IMR-90 (cell line): ENCODE measurements around the gene AUTS2. TPM values are rescaled to one million over a fixed set of nuclear protein-coding genes. Genes with fewer than 3 reads are reported as not detected.
A peak's percentile ranks its signal among the peaks of the same experiment; 100 is the strongest.

Experiments used
- ATAC-seq: fragments of 200-7000 bp; cut with Tn5 transposase; 2 replicates; pipeline ENCODE4 v1.9.1; 2020; ENCODE audit warnings: low read depth, mild to moderate bottlenecking, moderate library complexity
- BruUV-seq: library from RNA; stranded (reverse); fragments of 400-500 nt; replicated peaks from 2 replicates; lab custom pipeline; 2021; lab: Mats Ljungman, UMichigan
- CTCF ChIA-PET: fragments of 300-600 bp; formaldehyde crosslinking; extraction: SDS; loops from one replicate; lab custom pipeline; 2021; ENCODE audit warnings: antibody characterized with exemption; lab: Yijun Ruan, JAX
- POLR2A ChIA-PET: fragments of 300-600 bp; sonication (Branson Sonifier 250); formaldehyde crosslinking; loops from one replicate; lab custom pipeline; 2022; ENCODE audit warnings: antibody characterized with exemption; ENCODE audit not compliant: unreplicated experiment; lab: Charles Lee
- DNase-seq: peaks from one replicate; pipeline ENCODE4 v3.0.0; 2013
- H2AFZ ChIP-seq: replicated peaks from 2 replicates; pipeline ENCODE3; 2013; ENCODE audit warnings: low read length, mild to moderate bottlenecking; ENCODE audit not compliant: poor library complexity
- H2AK5ac ChIP-seq: 2 replicates; pipeline ENCODE4 v1.6.1; 2013; ENCODE audit warnings: low read depth, low read length, inconsistent platforms
- H2AK9ac ChIP-seq: replicated peaks from 2 replicates; pipeline ENCODE3; 2013; ENCODE audit warnings: mild to moderate bottlenecking, low read depth, low read length, moderate library complexity; ENCODE audit not compliant: poor library complexity
- H2BK120ac ChIP-seq: 2 replicates; pipeline ENCODE4 v1.6.1; 2013; ENCODE audit warnings: low read depth, low read length, inconsistent platforms
- H2BK15ac ChIP-seq: 3 replicates; pipeline ENCODE4 v1.6.1; 2013; ENCODE audit warnings: low read depth, low read length, inconsistent platforms
- H2BK20ac ChIP-seq: 2 replicates; pipeline ENCODE4 v1.6.1; 2013; ENCODE audit warnings: low read depth, mild to moderate bottlenecking, inconsistent platforms, low read length, moderate library complexity
- H2BK5ac ChIP-seq: 2 replicates; pipeline ENCODE4 v1.6.1; 2013; ENCODE audit warnings: mild to moderate bottlenecking, low read depth, low read length, inconsistent platforms; ENCODE audit not compliant: poor library complexity, severe bottlenecking
- H3K14ac ChIP-seq: replicated peaks from 2 replicates; pipeline ENCODE4 v1.6.1; 2013; ENCODE audit warnings: low read depth, low read length, inconsistent platforms
- H3K18ac ChIP-seq: 2 replicates; pipeline ENCODE4 v1.6.1; 2013; ENCODE audit warnings: low read depth, low read length, control low read depth
- H3K23ac ChIP-seq: 2 replicates; pipeline ENCODE4 v1.6.1; 2013; ENCODE audit warnings: low read depth, low read length, inconsistent platforms
- H3K27ac ChIP-seq: 2 replicates; pipeline ENCODE4 v1.5.1; 2013; ENCODE audit warnings: mild to moderate bottlenecking, control low read depth, low read length; ENCODE audit not compliant: insufficient read depth
- H3K27me3 ChIP-seq: 2 replicates; pipeline ENCODE4 v1.6.1; 2013; ENCODE audit warnings: low read length; ENCODE audit not compliant: control insufficient read depth, insufficient read depth
- H3K36me3 ChIP-seq: 2 replicates; pipeline ENCODE4 v1.6.1; 2013; ENCODE audit warnings: low read length, mixed read lengths; ENCODE audit not compliant: control insufficient read depth, insufficient read depth
- H3K4ac ChIP-seq: 2 replicates; pipeline ENCODE4 v1.6.1; 2013; ENCODE audit warnings: low read depth, low read length, inconsistent platforms
- H3K4me1 ChIP-seq: 2 replicates; pipeline ENCODE4 v1.6.1; 2013; ENCODE audit warnings: low read length, mixed read lengths; ENCODE audit not compliant: control insufficient read depth, insufficient read depth
- H3K4me2 ChIP-seq: 2 replicates; pipeline ENCODE4 v1.6.1; 2013; ENCODE audit warnings: low read depth, mild to moderate bottlenecking, control low read depth, low read length, moderate library complexity
- H3K4me3 ChIP-seq: 2 replicates; pipeline ENCODE4 v1.5.1; 2013; ENCODE audit warnings: low read depth, mild to moderate bottlenecking, control low read depth, low read length, moderate library complexity; ENCODE audit not compliant: insufficient read depth
- H3K56ac ChIP-seq: 2 replicates; pipeline ENCODE4 v1.6.1; 2013; ENCODE audit warnings: low read length, inconsistent platforms; ENCODE audit not compliant: insufficient read depth; ENCODE audit errors: extremely low read depth
- H3K79me1 ChIP-seq, 2 experiments: 2 replicates each; pipeline ENCODE4 v1.6.1; 2013; ENCODE audit warnings: low read length in 2 of 2, inconsistent platforms in 1 of 2, low read depth in 1 of 2
- H3K9ac ChIP-seq: 2 replicates; pipeline ENCODE4 v1.6.1; 2013; ENCODE audit warnings: low read depth, low read length, control low read depth
- H3K9me1 ChIP-seq: 2 replicates; pipeline ENCODE4 v1.6.1; 2013; ENCODE audit warnings: low read length, inconsistent platforms; ENCODE audit not compliant: insufficient read depth
- H3K9me3 ChIP-seq: 2 replicates; pipeline ENCODE4 v1.6.1; 2013; ENCODE audit warnings: low read length; ENCODE audit not compliant: control insufficient read depth, insufficient read depth
- H4K20me1 ChIP-seq: 2 replicates; pipeline ENCODE4 v1.6.1; 2013; ENCODE audit warnings: low read length, inconsistent platforms; ENCODE audit not compliant: insufficient read depth
- H4K5ac ChIP-seq: 2 replicates; pipeline ENCODE4 v1.6.1; 2013; ENCODE audit warnings: mild to moderate bottlenecking, low read depth, low read length, control low read depth
- H4K8ac ChIP-seq, 2 experiments: 2 replicates each; pipeline ENCODE4 v1.6.1; 2013; ENCODE audit warnings: low read depth in 2 of 2, low read length in 2 of 2, control low read depth in 1 of 2, inconsistent platforms in 1 of 2
- H4K91ac ChIP-seq: 2 replicates; pipeline ENCODE4 v1.6.1; 2013; ENCODE audit warnings: low read depth, low read length, inconsistent platforms; ENCODE audit not compliant: insufficient read depth
- CEBPB ChIP-seq: IDR thresholded peaks from 2 replicates; pipeline ENCODE4 v1.6.1; 2012; ENCODE audit warnings: low read depth, low read length, improper control_type of control experiment
- POLR2A ChIP-seq: IDR thresholded peaks from 2 replicates; pipeline ENCODE4 v1.6.1; 2012; ENCODE audit warnings: mild to moderate bottlenecking, low read depth, low read length
- SMC3 ChIP-seq: fragments of 150-350 bp; IDR thresholded peaks from 2 replicates; pipeline ENCODE4 v1.6.1; 2016; ENCODE audit warnings: low read depth, mild to moderate bottlenecking, antibody characterized with exemption, low read length, moderate library complexity
- WGBS, 2 experiments: methylation state at CpG; one replicate each; pipeline versions ENCODE4 v1.1.5 to v1.1.7; 2013; ENCODE audit warnings: missing lambda C conversion rate in 2 of 2; ENCODE audit not compliant: insufficient read length in 1 of 2; ENCODE audit errors: extremely low coverage in 2 of 2; 5-methylcytosine and 5-hydroxymethylcytosine counted together
- dilution Hi-C: fragments of 300-500 bp; cut with HindIII; formaldehyde crosslinking; loops from one replicate; pipeline ENCODE4 v1.14.3; 2018; ENCODE audit warnings: low sequenced_read_pairs; ENCODE audit not compliant: unreplicated experiment
- in situ Hi-C: fragments of 300-500 bp; cut with MboI; formaldehyde crosslinking; loops from 3 replicates; pipeline ENCODE4 v1.14.3; 2019; ENCODE audit warnings: low sequenced_read_pairs, inconsistent platforms, mixed read lengths
- intact Hi-C: fragments of 100-400 bp; cut with micrococcal nuclease; formaldehyde crosslinking; loops from 2 replicates; pipeline ENCODE4 v1.10.0; 2022
- polyA plus RNA-seq, 3 experiments: library from polyadenylated mRNA; depleted of rRNA; stranded (reverse); fragments of >200 nt; gene quantifications; 2 replicates each; pipeline ENCODE4 v1.2.3, GENCODE V29; 2012; ENCODE audit warnings: low replicate concordance in 1 of 3
- total RNA-seq: library from RNA; depleted of rRNA; stranded (reverse); fragments of >200 nt; gene quantifications from 2 replicates; pipeline ENCODE4 v1.2.3, GENCODE V29; 2012
- TF ChIP-seq, protein P1 (sequence below): fragments of 150-350 bp; IDR thresholded peaks from 2 replicates; pipeline ENCODE4 v1.6.1; 2017; ENCODE audit warnings: mild to moderate bottlenecking, antibody characterized with exemption, low read length, low read depth

Gene AUTS2
- total and polyA plus RNA-seq, 2 of the 4 experiments (the other 2 are of a cell fraction): 0.90 to 3.0 TPM

DNA sequence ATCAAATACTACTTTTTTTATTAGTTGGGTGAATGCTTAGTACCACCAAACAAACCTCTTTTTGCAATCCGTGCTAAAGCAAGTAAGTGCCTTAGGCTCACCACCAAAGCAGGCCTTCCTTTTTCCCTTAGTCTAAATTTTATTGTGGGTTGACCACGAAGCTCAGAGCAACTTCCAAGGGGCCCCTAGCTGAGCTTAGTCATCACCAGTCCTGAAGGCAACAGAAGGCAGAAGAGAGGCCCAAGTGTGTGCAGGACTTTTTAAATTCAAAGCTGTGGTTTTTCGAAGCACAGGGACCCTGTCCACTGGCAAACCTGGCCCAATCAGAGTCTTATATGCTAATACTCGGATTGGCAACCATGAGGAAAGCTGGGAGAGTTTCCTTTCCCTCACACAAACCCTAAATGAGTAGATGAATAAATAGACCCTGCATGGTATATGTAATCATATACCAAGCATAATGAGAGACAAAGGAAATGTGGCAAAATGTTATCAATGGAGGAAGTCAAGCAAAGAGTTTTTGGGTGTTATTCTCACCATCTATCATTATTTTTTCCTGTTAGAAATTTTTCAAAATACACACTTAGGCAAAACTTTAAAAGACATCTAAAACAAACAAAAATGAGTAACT is 1080.5 kb downstream of the AUTS2 start:
- intact Hi-C loops: no loop called here
- Histone ChIP-seq H2AK9ac (no peak overlapping the region), H3K27me3 (no peaks in the 10 kb centered on the region), H2BK20ac (no peak overlapping the region), H3K79me1 (no peaks in the 10 kb centered on the region), H3K9me1 (no peaks in the 10 kb centered on the region), H3K56ac (no peak overlapping the region), H3K4me3 (no peak overlapping the region), H2AFZ (no peak overlapping the region), H3K9ac (no peak overlapping the region), H2BK5ac (no peak overlapping the region), H2AK5ac (no peak overlapping the region), H3K4ac (no peak overlapping the region), H3K4me1 (no peaks in the 10 kb centered on the region), H4K91ac (no peak overlapping the region), H4K5ac (no peak overlapping the region), H3K14ac (no peak overlapping the region), H3K27ac (no peak overlapping the region), H3K36me3 (no peaks in the 10 kb centered on the region), H2BK15ac (no peak overlapping the region), H3K4me2 (no peak overlapping the region), H3K18ac (no peak overlapping the region), H4K8ac (no peak overlapping the region), H4K20me1 (no peaks in the 10 kb centered on the region), H3K9me3 (no peaks in the 10 kb centered on the region), H2BK120ac (no peak overlapping the region), H3K23ac (no peak overlapping the region)
- BruUV-seq: no TSS peak
- POLR2A ChIA-PET: no interaction called here
- in situ Hi-C loops: no loop called here
- dilution Hi-C loops: no loop called here
- WGBS, 2 experiments: no CpG with 5 or more reads among the region's 4 CpGs
- ATAC-seq (peak; percentile 59; the same call in 1 of the 2 replicates), DNase-seq (peak; percentile 57)
- CTCF ChIA-PET: no interaction called here
- TF ChIP-seq SMC3 (no peak), CEBPB (no peak), POLR2A (no peak)
- TF ChIP-seq, protein P1, sequence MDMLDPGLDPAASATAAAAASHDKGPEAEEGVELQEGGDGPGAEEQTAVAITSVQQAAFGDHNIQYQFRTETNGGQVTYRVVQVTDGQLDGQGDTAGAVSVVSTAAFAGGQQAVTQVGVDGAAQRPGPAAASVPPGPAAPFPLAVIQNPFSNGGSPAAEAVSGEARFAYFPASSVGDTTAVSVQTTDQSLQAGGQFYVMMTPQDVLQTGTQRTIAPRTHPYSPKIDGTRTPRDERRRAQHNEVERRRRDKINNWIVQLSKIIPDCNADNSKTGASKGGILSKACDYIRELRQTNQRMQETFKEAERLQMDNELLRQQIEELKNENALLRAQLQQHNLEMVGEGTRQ: no peak
